HG03066 (cell line): ENCODE data around the gene TRIM17.

Source experiments
- ATAC-seq: cut with Tn5 transposase; IDR thresholded peaks from one replicate; pipeline ENCODE4 v1.9.1; 2021; ENCODE audit warnings: low read depth; ENCODE audit not compliant: unreplicated experiment

Gene TRIM17

DNA sequence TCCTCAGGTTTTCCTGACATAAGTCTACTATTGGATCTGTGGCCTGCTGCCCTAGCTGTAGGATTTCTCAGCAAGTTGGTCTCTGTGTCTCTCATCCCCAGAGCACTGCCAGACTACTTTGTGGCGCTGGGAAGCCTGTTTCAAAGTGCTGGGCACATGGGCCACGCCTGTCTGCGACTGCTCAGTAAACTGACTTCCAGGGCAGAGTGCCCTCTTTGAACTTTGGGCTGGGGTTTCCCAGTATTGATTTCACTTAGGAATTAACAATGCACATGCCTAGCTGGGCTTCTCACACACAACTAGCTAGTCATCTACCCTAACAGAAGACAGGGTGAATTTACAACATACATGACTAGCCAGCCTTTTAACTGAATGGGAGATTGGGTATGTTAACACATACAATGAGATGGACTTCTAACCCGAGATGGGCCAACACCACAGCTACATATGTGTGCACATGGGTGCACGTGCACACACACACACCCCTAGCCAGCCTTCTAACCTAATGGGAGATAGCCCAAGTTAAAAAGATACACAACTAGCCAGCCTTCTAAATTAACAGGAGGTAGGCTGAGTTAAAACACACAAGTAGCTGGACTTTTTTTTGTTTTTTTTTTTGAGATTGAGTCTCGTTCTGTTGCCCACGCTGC is 6.9 kb upstream of the TRIM17 start:
- no peak for ATAC-seq

DNA sequence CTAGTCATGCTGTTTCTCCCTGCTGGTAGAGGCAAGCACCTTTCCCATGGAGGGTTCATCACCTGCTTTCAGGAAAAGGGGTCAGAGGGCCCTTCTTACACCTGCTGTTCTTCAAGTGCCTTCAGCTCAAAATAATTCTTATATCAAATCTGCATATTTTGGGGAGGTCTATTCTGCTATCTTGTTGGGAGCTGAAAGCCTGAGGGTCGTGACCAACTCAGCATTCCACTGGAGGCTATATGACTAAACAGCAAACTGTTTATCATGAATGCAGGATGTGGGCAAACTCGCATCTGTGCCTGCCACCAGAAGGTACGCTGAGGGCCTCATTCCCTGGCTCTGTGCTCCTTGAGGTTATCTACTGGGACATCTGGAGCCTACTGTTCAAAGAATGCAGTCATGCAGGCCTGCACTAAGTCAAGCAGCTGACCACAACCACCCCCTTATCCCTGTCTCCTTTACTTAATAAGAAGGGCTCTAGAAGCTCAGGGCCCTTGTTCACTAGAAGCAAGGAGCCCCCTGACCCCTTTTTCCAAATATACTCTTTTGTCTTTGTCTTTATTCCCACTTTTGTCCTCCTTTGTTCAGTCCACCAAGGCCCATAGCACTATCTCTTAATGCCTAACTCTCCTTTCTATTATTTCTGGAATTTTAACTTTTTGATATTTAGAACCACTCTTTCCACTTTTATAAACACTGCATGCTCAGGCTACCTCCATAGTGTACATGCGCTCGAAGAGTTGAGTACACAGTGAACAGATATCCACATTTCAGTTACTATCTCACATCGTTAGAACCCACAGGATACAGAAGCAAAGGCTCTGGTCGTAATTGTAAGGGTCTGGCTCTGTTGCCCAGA is 4.5 kb upstream of the TRIM17 start:
- ATAC-seq: no peak

DNA sequence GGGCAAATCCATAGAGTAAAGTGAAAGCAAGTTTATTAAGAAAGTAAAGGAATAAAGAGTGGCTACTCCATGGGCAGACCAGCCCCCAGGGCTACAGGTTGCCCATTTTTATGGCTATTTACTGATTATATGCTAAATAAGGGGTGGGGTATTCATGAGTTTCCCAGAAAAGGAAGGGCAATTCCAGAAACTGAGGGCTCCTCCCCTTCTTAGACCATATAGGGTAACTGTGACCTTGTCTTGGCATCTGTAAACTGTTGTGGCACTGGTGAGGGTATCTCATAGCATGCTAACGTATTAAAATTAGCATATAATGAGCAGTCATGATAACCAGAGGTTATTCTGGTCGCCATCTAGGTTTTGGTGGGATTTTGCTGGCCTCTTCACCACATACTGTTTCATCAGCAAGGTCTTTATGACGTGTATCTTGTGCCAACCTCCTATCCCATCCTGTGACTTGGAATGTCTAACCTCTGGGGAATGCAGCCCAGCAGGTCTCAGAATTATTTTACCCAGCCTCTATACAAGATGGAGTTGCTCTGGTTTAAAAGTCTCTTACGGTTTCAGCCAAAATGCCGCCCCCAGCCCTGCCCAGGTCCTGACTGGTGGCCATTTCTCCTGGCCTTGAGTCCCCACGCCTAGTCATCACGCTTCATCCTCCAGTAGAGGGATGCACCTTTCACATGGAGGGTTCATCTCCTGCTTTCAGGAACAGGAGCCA is 982 bp upstream of the TRIM17 start:
- ATAC-seq: no peak

DNA sequence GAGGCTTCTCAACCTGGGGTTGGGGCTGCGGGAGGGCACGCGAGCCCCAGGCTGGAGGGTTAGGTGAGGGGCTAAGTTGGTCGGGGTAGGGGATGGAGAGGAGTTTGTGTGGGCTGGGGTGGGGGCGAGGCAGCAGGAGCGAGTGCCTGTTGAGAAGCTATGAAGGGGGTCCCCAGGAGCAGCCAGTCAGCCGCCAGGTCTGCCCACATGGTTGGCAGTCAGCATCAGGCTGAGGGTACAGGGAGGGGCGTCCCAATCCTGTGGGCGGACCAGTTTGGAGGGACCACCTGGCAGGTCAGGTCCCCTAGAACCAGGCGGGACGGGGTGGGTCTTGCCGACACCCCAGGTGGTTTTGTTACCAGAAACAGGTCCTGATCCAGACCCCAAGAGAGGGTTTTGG is 400 bp upstream of the TRIM17 start:
- no peak for ATAC-seq

DNA sequence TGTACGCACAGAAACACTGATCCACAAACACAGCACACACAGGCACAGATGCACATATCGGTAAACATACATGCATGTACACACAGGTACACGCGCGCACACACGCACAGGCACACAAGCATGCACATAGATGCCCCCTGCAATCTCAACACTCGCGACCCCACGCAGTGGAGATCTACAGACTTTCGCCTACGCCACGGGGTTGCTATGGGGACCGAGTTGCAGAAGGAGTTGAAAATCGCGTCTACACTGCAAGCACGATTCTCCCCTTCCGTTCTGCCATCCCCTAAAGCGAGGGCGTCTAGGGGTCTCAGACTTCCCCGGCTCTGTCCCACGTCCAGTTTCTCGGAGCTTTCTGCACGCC is 826 bp downstream of the TRIM17 start:
- no peak for ATAC-seq

DNA sequence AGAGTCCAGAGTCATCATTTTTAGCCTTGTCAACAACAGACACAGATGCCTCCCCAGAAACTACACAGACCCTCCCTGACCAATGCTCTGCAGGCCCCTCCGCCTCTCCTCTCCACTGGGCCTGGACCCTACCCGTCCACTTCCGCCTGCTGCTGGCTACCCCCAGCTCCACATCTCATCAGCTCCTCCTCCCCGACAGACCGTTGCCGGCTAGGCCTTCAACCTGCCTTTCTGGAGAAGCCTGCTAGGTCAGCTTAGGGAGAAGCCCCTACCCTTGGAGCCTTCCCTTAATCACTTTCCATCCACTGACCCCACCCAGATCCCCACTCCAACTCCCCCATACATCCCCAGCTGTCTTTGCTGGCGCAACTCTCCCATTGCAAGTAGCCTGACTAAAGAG is 1.4 kb downstream of the TRIM17 start:
- no peak for ATAC-seq

DNA sequence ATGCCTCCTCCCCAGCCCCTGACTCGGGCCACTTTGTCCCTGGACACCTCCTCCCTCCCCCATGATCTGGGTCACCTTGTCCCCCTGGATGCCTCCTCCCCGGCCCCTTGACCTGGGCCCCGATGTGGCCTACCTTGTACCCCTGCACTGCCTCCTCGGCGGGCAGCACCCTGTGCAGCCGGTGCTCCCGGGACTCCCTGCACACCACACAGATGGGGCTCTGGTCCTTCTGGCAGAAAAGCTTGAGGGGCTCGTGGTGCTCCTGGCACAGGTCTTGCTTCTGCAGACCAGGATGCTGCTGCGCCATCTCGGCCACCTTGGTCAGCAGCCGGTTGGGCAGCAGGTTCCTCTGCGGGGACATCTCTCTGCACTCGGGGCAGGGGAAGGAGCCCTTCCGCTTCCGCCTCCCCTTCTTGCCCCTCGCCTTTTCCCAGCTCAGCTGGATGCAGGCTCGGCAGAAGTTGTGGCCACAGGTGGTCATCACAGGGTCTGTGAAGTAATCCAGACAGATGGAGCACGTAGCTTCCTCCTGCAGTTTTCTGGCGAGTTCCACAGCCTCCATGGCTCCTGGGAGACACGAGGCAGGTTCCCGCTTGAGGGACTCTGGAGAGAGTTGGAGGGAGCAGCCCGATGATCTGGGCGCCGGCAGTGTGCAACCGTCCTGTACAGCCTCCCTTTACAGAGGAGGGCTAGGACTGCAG is 2.0 kb downstream of the TRIM17 start:
- no peak for ATAC-seq

DNA sequence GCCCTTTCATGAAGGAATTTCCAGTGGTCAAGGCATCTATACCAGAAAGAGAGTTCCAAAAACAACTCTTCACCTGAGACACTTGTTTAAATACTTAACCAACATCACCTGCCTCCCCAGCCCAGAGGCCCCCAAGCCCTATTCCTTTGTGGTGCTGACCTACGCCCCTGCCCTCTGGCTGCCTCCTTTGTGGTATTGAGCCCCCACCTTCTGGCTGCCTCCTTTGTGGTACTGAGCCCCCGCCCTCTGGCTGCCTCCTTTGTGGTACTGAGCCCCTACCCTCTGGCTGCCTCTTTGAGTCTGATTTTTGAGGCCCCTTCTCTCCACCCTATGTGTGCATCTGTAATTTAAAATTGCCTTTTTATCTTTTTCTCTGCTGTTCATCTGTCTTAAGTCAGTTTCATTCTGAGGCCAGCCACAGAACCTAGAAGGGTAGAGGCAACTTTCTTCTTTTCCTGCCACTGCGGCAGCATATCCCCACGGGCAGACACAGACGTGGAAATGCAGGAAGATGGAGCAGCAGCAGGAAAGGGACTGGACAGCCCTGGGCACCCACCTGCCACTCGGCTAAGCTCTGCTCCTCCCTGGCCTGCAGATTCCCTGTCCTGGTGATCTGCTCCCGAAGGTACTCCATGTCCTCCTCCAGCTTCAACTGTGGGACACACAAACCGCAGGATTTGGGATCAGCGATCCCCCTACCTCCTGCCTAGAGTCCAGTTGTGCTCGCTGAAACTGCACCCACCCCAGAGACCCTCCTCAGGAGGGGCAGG is 3.2 kb downstream of the TRIM17 start:
- no peak for ATAC-seq

DNA sequence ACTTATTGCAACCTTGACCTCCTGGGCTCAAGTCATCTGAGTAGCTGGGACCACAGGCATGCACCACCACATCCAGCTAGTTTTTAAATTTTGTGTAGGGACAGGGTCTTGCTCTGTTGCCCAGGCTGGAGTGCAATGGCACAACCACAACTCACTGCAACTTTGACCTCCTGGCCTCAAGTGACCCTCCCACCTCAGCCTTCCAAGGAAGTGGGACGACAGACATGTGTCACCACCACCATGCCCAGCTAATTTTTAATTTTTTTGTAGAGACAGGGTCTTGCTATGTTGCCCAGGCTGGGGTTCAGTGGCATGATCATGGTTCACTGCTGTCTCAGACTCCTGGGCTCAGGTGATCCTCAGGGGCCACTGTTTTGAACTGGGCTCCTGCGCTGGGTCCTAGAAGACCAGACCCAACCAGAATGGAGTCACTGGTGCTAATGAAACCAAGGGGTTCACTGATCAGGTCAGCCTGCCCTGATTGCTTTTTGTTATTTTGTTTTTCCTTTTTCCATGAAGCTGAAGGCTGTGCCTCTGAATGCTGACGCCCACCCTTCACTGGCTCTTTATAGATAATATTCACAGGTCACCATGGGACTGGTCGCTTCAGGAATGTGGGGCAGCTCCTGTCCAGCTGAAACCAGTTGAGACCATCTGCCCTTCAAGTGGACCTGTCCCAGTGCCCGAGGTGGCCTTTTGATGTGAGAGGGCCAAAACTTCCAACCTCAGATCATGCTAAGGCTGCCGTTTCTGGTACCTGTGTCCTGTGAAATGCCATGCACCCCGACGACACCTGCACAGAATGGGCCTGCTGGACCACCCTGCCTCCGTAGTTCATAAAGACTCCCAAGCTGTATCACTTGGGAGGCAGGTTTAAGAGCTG is 4.9 kb downstream of the TRIM17 start:
- no peak for ATAC-seq

DNA sequence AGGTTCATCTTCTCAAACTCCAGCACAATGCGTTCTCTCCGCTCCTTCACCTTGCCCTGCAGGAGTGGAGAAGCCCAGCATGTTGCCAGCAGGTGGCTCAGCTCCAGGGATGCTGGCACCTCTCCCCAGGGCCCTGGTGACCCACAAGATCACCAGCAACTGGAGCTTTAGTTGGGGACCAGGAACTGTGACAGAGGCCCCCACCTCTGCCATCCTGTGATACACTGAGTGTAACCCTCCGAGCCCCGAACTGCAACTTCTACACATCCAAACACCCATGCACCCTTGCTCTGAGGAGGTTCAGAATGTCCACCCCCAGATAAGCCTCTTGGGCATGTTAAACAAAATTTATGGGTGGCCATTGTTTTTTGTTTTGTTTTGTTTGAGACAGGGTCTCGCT is 5.5 kb downstream of the TRIM17 start:
- ATAC-seq: no peak

DNA sequence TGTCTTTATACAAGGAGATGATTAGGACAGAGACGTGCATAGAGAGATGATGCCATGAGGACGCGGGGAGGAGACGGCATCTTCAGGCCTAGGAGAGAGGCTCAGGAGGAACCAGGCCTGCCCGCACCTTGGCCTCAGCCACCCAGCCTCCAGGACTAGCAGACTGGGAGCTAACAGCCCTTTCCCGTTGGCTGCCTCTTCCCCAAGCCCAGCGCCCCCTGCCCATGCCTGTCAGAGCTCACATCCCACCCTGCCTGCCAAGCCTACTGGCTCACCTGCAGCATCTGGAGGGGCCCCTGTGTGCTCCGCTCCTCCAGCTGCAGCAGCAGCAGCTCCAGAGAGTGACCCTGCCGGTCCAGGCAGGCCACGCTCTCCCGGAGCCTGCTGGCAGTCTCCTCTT is 6.0 kb downstream of the TRIM17 start:
- no peak for ATAC-seq

DNA sequence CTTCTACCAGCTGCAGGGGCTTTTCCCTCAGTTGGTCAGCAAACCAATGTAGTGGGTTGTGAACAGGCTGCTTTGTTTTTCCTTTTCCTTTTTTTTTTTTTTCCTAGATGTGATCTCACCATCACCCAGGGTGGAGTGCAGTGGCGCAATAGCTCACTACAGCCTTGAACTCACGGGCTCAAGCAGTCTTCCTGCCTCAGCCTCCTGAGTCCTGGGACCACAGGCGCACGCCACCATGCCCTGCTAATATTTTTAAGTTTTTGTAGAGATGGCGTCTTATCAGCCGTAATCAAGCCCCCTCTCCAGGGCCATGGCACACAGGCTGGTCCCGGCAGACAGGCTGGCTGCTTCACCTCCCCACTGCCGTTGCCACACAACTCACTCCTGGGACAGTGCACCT is 6.6 kb downstream of the TRIM17 start:
- no peak for ATAC-seq

DNA sequence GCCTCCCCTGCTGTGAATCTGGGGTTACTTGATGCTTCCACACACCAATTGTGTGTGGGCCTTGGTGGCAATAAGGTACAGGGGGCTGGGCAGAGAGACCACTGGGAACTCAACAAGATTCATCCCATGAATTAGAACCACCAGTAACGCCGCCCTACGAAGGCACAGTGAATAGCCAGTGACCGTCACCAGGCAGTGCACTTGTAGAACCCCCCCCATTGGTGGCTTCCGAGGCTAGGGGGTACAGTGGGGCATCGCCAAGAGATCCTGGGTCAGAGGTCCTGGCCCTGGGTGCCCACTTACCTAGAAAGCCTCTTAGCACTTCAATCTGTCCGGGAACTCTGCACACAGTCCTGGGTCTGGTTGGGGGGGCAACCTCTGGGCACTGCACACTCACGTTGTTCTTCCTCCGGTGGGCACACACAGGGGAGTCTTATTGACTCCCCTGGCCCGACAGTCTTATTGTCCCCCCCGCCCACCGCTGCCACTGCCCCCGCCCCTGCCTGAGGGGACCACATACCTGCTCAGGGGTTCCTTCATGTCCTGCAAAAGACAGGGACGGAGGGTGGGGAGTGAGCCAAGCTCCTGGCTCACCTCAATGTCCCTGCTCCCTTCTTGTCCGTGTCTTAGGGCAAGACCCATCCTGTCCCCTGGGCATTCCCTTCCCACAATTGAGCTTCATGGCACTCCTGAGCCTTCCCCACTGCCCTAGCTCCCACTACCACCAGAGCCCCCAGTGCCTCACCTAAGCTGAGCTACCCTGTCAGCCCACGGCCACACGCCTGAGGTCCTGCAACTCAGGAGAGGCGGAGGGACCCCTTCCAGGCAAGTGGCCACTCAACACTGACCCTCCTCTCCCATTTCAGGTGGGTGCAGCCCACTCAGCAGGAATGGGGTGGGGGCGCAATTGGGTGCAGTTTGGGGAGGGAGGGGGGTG is 7.5 kb downstream of the TRIM17 start:
- no peak for ATAC-seq

DNA sequence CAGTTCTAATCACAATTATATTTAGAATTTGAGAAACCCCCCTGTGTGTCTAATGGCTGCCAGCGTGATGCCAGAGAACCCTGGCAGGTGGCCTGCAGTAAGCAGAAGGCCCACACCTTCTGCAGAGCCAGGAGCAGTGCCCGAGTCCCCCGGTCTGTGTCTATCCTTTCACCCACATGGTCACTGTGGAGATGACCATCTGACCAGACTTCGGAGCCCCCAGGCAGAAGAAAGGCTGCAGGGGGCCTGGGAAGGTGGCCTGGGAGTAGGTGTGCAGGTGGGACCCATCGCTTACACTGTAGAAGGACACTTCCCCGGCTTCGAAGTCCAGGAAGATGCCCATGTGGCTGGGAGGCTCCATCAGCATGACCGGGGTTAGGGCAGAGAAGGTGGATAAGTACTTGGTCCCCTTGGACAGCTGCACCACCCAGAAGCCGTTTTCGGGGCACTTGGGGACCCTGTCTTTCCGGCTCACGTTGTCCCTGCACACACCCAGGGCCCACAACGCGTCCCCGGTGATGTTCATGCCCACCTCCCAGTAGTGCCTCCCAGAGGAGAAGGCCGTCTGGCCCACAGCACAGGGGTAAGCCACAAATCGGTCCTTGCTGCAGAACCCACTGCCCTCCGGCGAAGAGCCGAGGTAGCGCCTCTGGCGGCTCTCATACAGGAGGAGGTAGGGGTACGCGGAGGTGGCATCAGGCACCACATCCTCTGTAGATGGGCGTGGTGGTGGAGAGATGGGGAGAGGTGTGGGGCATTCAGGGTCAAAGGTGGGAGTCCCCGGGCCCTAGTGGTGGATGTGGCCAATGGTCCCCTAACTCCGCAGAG is 8.4 kb downstream of the TRIM17 start:
- ATAC-seq: no peak

DNA sequence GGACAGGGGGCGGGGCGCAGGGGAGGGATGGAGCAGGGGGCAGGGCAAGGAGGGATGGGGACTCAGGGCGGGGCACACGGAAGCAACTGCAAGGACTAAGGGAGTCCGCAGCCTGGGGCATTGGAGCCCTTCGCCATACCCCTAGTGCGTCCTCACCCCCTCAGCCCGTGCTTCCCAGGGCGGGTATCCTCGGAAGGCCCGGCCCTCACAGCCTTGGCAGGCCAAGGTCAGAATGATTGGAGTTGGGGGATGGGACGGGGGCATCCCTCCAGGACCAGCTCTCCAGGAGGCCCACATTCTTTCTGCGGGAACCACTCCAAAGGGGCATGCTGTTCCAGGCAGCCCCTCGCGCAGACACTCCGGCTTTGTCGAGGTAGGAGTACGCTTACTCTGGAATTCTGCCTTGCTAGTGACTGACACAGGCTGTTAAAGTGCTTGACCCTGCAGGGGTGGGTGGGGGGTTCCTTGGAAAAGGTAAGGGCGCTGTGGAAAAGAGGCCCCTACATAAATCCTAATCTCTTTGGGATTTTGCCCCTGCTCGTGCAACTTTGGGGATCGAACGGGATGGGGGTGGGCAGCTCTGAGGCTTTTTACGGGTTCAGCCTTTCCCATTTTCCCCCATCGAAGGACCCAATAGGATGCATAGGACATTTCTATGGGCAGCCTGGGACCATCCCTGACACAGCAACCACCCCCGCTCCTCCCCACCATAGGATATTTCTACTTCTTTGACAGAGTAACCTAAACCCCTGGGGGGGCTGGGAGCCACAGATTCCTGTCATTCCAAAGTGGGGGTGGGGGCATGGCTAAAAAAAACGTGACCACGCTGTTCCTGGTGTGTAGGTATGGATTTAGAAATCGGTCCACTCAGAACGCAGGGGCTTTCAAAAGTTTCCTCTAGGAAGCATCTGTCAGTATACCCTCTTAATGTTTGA is 9.3 kb downstream of the TRIM17 start:
- ATAC-seq: no peak

DNA sequence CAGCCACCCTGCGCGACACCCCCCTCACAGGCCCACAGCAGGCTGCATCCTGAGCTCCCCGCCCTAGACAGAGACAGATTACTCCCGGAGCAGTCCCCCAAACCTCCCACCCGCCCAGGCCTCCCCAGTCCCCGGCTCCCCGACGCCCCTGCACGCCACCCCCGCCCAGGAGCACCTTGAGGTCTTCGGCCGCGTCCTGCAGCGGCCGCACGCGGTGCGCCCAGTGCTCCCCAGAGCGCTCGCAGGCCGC is 10.8 kb downstream of the TRIM17 start:
- ATAC-seq: peak; percentile 18
